HG02981 (cell line): ENCODE results near the gene SH2B3.

ENCODE experiments used
- ATAC-seq: cut with Tn5 transposase; IDR thresholded peaks from one replicate; pipeline ENCODE4 v1.9.1; 2021; ENCODE audit warnings: mild to moderate bottlenecking, moderate library complexity; ENCODE audit not compliant: unreplicated experiment

Gene SH2B3

DNA sequence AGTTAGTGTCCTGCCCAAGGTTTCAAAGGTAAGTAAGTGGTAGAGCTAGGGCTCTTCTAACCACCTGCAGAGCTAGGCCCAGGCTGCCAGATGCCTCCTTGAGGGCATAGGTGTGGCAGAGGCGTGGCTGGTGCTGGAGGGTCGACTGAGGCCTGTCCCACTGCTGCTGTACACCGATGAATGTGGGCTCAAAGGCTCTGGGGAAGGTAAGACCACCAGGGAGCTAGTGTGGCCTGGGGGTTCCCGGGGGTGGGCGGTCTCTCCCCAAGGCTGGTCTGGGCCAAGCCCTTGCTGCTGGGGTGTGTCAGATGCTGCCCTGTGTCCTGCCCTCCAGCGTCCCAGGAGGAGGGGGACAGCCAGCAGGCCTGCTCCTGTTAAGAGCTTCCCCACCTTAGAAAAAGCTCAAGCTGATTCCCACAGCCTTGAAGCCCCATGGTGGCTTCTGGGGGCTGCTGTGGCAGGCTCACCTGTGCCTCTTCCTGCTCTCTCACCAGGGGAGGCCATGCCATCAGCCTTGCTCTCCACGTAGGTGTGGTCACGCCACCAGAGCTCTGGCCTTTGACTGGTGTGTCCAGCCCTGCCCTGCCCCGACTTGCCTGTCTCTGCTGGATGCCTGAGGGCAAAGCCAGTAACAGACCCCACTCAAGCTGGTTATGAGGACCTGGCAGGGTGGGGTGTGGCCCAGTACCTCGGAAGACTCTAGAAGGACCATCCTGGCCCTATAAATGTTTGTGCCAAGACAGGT is 36.8 kb downstream of the SH2B3 start:
- ATAC-seq = no peak

DNA sequence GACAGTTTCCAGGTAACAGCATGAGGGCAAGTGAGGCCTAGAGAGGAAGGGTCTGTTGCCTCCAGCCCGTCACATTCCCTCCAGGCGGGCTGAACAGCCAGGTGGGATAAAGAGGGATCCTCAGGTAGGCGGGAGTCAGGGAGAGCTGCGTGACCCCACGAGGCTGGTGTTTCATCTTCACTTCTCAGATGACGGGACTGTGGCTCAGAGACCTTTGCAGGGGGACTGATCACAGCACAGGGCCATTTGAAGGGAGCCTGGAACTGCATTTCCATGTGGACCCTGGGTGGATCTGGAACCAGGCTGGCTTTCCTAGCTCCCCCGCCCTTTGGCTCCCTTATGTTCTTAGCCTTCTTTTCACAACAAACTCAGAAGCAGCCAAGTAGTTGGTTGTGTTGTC is 37.4 kb downstream of the SH2B3 start:
- no peak for ATAC-seq

DNA sequence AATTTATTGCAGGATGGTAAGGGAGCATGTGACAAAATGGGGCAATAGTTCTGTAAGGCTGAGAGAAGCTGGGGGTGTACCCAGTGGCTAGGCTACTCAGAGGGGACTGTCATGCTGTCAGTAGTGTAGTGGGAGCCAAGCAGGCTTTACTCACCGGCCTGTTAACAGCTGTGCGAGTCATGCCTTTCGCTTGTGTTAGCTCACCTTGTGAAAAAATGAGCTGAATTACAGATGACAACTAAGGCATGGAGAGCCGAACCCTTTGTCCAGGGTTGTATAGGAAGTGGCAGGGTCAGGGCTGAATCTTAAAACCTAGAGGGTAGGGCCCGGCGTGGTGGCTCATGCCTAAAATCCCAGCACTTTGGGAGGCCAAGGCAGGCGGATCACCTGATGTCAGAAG is 37.9 kb downstream of the SH2B3 start:
- ATAC-seq = no peak

DNA sequence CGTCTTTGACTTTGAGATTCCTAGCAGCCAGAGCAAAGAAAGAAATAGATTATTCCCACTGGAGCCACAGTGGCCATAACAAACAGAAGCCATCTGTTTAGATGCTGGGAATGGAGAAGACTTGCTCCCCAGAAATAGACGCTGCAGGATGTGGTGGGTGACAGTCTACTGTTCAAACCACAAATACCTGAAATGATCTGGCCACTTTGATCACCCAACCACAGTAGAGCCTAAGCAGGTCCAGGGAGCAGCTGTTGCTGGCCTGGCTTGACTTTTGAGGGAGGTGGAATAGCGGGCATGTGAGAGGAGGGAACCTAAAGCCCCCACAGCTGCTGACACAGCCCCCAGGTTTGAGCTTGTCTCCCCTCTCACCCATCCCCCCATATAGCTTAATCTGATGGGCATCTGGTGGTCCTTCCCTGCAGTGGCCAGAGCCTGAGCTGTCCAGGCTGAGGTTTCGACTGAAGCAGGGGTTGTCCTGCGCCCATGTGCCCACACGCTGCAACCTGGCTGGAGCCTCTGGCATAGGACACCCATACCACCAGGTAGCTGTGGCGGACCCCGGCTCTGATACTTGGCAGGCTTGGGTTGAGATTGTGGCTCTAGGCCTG is 38.7 kb downstream of the SH2B3 start:
- ATAC-seq = peak; percentile 23

DNA sequence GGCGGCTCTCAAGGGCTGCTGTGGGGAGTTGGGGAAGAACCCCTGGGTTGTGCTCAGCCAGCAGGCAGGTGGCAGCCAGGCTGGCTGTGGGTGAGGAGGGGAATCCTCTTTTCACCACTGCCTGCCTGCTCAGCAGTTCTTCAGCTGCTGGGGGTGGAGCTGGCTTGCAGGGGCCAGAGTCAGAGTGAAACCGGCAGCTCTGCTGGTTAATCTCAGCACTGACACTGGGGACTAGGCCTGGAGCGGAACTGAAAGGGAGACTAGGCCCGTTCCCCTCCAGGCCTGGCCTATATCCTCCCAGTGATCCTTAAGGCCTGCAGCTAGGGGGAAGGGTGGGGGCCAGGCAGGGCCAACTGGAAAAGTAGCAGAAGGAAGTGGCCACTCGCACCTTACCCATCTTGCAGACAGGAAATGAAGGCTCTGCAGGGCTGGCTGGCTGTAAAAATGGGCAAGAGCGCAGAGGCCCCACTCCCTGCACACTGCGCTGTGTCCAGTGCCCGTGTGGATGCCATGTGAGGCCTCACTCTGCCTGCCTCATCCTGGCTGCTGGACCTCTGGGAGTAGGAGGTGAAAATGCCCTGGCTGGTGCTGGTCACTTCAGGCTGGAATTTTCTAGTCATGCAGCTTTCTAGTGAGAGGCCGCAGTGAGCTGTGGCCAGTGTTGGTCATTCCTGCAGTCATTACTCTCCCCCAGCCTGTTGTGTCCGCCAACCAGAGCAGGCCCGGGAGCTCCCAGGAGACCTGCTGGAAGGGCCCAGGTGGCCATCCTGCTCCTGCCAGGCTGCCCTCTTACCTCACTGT is 39.4 kb downstream of the SH2B3 start:
- peak; percentile 85 for ATAC-seq

DNA sequence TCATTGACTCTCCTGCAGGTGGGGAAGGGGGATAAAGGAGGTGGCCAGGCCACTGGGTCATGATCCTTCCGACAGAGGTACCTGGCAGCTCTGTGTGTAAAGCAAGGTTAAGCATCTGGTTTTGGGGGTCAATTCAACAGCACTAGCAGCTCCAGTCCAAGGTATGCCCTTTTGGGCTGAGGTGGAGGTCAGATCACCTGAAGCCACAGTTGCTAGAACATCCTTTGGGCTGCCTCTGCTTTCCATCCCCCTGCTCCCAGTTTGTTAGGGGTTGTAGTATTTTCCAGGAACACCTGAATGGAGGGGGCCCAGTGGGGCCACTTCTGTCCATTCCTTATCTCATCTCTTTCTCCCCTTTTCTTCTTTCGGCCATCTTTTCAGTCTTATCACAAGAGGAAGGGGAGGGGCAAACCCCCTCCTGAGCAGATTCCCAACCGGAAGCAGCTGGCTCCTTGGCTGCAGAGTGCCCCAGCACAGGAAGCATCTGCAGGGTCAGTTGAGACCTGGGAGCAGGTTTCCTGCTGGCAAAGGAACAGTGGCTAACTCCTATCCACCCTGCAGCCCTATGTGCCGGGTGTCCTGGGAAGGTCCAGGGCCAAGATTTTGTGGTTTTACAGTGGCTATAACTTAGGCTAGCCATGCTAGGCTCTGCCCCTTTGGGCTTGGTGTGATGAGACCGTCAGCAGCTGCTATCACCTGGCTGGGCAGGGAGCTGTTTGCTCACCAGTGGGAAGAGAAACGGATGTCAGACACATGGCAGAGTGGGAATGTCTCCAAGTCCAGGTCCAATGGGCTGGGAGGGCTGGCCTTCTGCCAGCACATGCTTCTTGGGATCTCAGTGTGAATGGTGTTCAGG is 40.2 kb downstream of the SH2B3 start:
- ATAC-seq = no peak

DNA sequence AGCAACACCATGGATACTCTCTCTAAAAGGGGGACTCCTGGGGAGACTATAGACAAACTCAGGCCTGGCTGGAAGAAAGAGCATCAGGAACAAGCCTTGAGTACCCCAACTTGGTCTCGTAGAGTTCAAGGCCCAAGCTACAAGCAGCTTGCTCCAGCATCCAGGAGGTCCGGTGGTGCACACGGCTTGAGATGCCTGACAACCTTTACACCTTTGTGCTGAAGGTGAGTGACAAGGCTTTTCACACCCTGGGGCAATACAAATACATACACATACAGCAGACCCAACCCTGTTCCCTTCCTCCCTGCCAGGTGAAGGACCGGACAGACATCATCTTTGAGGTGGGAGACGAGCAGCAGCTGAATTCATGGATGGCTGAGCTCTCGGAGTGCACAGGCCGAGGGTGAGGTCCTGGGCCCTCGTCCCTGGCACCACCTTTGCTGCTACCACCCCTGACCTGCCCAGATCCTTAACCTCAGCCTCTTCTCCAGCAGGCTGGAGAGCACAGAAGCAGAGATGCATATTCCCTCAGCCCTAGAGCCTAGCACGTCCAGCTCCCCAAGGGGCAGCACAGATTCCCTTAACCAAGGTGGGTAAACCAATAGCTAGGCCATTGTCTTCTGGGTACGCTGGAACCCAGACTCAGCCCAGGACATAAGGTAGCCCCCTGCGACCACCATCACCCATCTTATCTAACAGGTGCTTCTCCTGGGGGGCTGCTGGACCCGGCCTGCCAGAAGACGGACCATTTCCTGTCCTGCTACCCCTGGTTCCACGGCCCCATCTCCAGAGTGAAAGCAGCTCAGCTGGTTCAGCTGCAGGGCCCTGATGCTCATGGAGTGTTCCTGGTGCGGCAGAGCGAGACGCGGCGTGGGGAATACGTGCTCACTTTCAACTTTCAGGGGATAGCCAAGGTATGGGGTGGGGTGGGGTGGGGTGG is 41.2 kb downstream of the SH2B3 start:
- no peak for ATAC-seq

DNA sequence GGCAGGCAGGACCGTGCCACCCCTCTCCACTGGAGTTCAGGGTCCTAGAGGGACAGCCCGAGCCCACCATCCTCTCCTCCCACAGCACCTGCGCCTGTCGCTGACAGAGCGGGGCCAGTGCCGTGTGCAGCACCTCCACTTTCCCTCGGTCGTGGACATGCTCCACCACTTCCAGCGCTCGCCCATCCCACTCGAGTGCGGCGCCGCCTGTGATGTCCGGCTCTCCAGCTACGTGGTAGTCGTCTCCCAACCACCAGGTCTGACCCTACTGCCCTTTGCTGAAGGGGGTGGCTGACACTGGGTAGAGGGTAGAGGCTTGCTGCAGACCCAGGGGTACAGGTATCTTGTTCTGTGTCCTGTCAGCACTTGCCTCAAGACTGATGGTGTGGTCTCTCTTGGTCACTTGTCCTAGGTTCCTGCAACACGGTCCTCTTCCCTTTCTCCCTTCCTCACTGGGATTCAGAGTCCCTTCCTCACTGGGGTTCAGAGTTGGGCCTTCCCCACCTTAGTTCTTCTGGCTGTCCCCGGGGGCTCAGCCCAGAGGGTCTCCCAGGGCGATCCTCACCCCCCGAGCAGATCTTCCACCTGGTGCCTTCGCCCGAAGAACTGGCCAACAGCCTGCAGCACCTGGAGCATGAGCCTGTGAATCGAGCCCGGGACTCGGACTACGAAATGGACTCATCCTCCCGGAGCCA is 42.0 kb downstream of the SH2B3 start:
- no peak for ATAC-seq

DNA sequence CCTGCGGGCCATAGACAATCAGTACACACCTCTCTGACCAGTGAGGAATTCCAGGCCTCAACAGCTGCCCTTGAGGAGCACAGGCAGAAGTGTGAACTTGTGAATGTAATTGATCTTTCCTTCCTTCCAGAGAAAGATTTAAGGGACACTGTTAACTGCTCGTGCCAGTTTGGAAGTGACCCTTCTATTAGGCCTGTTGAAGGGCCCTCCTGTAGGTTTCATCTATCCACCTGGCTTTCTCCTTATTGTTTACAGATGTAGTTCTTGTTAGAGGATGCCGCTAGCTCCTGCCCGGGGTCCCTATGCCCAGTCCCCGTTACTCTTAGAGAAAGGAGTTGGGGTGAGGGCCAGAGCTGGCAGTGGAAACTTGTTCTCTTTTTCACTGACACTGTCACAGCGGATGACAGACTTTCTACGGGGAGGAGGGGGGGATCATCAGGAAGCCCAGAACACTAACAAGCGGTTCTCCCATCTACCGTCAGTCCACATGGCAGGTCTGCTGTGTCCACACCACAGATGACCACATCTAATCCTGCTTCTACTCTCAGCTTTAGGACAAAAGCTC is 42.6 kb downstream of the SH2B3 start:
- ATAC-seq = no peak

DNA sequence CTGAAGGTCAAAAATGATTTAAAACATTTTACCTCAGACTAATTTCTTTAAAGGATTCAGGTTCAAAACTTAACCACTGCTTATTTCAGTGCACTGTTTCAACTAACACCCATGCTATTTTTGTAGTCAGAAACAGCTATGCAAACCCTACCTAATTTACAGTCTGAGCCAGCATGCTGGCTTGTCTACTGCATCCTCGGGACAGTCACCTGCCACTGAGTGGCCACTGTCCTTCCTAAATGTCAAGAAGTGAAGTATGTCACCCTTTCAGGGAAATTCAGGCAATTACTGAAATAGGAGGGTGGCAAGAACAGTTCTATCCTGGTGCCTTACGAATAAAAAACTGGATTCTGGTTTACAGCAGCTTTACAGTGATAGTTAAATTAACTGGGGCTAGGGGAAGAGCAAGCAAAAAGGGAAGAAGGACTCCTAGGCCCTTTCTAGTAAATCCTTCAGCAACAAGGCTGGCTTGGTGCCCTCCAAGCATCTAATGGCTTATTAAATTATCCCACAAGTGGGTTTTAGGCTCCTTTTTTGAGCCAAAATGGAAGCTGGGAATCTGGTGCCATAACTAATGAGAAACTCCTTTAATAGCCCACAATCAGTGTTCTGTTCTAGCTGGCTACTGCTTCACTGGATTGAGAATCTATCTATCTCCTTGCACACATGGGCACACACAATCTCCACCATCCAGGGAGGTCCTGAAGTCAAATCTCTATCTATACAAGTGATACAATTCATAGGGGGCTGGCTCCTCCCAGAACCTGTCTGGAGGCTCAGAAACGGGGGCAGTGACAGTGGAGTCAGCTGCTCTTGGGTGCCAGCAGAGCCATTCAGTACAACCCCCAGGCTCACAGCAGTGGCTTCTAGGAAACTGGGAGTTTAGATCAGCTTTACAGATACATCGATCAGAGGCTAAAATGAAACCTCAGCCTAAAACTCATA is 43.4 kb downstream of the SH2B3 start:
- no peak for ATAC-seq

DNA sequence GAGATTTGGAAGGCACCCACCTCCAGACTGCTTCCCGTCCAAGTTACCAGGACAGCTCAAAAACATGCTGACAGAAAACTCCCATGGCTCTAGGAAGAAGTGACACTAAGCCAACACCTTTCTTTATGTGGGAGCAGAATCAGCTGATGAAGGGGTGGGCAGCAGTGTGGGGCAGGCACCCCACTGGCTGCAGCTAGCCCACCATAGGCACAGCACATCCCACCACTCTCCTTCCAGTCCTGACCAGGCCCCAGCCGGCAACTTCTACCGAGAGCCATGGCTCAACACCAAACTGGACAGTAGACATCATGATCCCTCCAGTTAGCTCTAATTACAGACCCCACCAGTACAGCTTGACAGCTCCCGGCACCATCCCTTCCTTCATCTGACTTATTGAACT is 45.0 kb downstream of the SH2B3 start:
- no peak for ATAC-seq

DNA sequence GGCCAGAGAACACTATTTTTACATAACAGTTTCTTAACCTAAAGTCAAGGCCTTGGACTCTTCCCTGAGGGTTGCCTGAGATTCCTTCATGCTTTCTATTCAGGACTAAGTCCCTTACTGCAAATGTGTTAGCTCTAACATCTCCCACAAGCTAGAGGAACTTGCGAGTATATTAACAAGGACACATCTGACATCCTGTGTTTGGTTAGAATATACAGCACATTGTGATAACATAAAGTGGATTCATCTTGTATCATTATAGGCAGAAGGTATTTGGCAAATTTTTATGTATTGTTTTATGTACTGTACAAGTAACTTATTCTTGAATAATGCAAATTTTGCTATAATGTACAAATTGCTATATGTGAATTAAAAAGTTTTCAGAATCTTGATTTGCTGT is 45.5 kb downstream of the SH2B3 start:
- no peak for ATAC-seq

DNA sequence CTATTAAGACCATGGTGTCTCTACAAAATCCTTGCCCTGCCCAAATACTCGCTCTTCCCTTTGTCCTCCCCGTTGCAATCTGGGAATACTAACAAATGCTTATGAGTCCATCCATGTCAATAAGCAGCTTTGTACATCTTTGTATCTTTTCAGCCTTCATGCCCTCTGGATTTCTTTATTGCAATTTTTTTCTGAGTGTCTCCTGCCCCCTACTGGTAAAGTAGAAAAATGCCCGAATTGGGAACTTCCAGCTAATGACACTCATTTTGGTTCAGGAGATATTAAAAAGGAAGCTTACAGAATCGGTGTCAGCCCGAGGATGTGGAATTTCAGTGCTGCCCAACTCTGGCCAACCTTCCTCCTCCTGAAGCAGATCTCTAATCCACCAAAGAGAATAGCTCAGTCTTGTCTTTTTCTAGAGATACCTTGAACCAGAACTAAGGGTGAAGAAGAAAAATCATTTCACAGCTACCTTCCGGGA is 46.0 kb downstream of the SH2B3 start:
- no peak for ATAC-seq

DNA sequence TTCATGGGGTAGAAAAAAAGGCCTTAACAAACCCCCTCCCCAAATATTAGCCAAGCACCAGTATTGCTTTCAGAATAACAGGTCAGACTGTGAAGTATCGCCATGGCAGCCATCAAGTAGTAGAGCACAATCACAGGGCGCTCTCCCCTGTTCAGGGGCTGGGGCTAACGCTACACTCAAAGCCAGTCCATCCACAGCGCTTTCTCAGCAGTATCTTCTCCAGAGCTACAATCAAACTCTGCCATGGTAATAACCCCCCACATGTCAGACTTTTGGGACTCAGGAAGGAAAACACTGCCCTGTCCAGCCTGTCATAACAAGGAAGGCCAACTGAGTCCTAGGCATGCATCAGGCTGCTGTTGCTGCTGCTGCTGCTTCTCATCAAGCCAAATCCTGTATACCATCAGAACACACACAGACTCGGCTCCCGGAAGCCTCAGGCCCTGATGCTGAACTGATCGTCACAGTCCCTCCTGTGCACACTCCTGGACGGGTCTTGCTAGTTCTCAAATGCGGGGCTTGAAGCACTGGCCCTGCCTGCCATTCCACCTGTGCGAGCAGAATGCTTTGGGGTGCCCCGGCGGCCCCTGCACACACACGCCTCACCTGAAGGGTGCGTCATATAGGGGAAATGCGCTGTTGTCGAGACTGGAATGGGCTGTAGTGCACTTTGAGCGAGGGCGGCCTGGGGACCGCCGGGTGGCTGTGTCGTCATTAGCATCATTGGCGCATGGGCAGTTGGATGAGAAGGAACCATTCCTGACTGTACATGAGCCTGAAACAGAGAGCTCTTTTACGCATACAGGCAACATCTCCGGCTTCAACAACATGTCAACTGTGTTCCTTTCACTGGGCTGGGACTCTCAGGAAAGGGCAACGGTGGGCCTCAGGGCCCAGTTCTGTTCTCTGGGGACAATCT is 47.6 kb downstream of the SH2B3 start:
- ATAC-seq = no peak

DNA sequence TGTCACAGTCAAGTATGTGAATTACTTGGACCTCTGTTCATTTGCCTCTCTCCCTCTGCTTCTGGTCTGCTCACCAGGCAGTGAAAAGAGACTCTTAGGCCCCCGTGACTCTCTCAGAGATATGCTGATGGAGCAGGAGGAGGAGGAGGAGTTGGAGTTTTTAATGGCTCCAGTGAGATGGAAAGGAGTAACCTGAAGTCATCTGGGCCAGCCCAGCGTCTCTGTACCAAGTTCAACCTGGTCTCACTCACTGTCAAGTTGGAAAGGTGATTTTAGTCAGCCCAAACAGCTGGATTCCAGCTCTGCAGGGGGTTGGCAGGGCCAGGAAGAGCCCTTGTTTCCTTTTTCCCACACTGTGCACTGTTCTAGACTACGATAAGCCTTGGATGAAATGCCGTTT is 48.6 kb downstream of the SH2B3 start:
- ATAC-seq = no peak

DNA sequence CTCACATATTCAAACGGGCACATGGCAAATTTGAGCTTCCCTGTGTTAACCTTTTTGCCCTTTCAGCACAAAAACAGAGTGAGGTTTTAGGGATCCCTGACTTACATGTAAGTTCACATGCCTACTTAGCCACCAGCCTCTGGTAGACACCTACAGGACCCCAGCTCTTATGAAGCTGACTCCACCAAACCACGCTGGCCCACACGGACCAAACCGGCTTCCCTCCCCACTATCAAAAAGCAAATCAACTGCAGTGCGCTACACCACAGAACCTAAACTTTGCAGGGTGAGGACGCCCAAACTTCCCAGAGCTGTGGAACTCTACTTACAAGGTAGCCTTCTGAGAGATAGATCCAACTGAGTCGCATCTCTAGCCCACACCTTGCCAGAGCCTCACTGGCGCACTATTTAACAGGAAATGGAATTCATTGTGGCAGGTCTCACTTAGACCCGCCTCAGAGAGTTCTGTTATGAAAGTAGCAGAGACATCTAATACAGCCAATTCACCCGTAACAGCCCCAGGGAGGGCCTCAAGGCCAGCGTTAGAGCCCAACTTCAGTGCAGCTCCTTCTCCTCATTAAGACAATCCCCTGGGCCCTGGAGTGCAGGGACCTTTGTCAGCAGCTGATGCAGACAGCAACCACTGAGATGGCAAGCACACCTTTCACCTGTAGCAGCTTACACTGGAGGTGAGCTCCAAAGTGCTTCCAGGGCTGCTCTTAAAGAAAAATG is 49.2 kb downstream of the SH2B3 start:
- no peak for ATAC-seq
